NCI-H128 (cell line): ENCODE data around the gene ANK3.

Source experiments
- DNase-seq: peaks from one replicate; lab custom pipeline; 2025; ENCODE audit not compliant: unreplicated experiment; lab: John Stamatoyannopoulos, UW

The ANK3 gene

GRCh38 chr10:60003651-60004523, 385.8 kb downstream of the ANK3 start:
- no peak for DNase-seq

- no peak for DNase-seq
These were observed 388.9 kb downstream of the ANK3 start for GRCh38 chr10:60000747-60001146.

GRCh38 chr10:59997827-59998525, 391.7 kb downstream of the ANK3 start:
- DNase-seq = no peak

GRCh38 chr10:59995862-59996261, 393.8 kb downstream of the ANK3 start:
- DNase-seq = no peak

GRCh38 chr10:59993931-59994330, 395.7 kb downstream of the ANK3 start:
- DNase-seq = no peak

- DNase-seq = peak; percentile 52
These were observed 398.0 kb downstream of the ANK3 start for GRCh38 chr10:59991661-59992060.

- peak; percentile 13 for DNase-seq
These were observed 398.6 kb downstream of the ANK3 start for GRCh38 chr10:59991117-59991516.

GRCh38 chr10:59985639-59986038, 404.0 kb downstream of the ANK3 start:
- no peak for DNase-seq

GRCh38 chr10:59984415-59984814, 405.3 kb downstream of the ANK3 start:
- no peak for DNase-seq

- no peak for DNase-seq
These were observed 409.3 kb downstream of the ANK3 start for GRCh38 chr10:59980356-59980755.

GRCh38 chr10:59977486-59977885, 412.2 kb downstream of the ANK3 start:
- no peak for DNase-seq

- no peak for DNase-seq
These were observed 412.8 kb downstream of the ANK3 start for GRCh38 chr10:59976909-59977308.
